ENCODE results near the gene OPA3. TPM values are rescaled to one million over a fixed set of nuclear protein-coding genes. Genes with fewer than 3 reads are reported as not detected.

Gene OPA3
- total RNA-seq, 2 donors from 2014 or later: 10.3 to 12.6 TPM

GRCh38 chr19:45569619-45570421, 14.8 kb downstream of the OPA3 start:
- DNase-seq (peak; percentile 65 to 74), ATAC-seq (replicated peaks in 1 of 2) (peak; percentile 64)
- Mint-ChIP-seq H3K27me3 (ENCODE audit: low read depth) (no peaks in the 10 kb centered on the region), H3K4me1 (ENCODE audit: low read depth) (peaks cover 11% of the 10 kb centered on the region), H3K9me3 (no peaks in the 10 kb centered on the region), H3K27ac (peak overlapping the region; percentile 41), H3K36me3 (ENCODE audit: insufficient read depth in 2 of 2) (no peaks in the 10 kb centered on the region), H3K4me3 (no peak overlapping the region)

- Mint-ChIP-seq H3K27ac (no peak overlapping the region), H3K4me3 (no peak overlapping the region), H3K9me3 (no peaks in the 10 kb centered on the region), H3K36me3 (ENCODE audit: insufficient read depth in 2 of 2) (no peaks in the 10 kb centered on the region), H3K27me3 (ENCODE audit: low read depth) (no peaks in the 10 kb centered on the region), H3K4me1 (ENCODE audit: low read depth) (peaks cover 18% of the 10 kb centered on the region)
- no peak for ATAC-seq (replicated peaks in 1 of 2)
- no peak for DNase-seq
Measured at GRCh38 chr19:45568732-45569131, 15.9 kb downstream of the OPA3 start.

GRCh38 chr19:45567609-45568008, 17.0 kb downstream of the OPA3 start:
- ATAC-seq (replicated peaks in 1 of 2) (no peak), DNase-seq (no peak)
- H3K9me3 Mint-ChIP-seq: no peaks in the 10 kb centered on the region
- H3K4me3 Mint-ChIP-seq: no peak overlapping the region
- no peaks in the 10 kb centered on the region for H3K27me3 Mint-ChIP-seq (ENCODE audit: low read depth)
- H3K36me3 Mint-ChIP-seq (ENCODE audit: insufficient read depth in 2 of 2): no peaks in the 10 kb centered on the region
- peaks cover 27% of the 10 kb centered on the region for H3K4me1 Mint-ChIP-seq (ENCODE audit: low read depth)
- no peak overlapping the region for H3K27ac Mint-ChIP-seq

GRCh38 chr19:45564131-45564780, 20.3 kb downstream of the OPA3 start:
- Mint-ChIP-seq H3K27ac (peak overlapping the region; percentile 87), H3K4me1 (ENCODE audit: low read depth) (peaks cover 17% of the 10 kb centered on the region), H3K27me3 (ENCODE audit: low read depth) (no peaks in the 10 kb centered on the region), H3K9me3 (no peaks in the 10 kb centered on the region), H3K4me3 (peak overlapping the region in 1 of 2 donors; percentile 27), H3K36me3 (ENCODE audit: insufficient read depth in 2 of 2) (peaks cover 0 to 2% of the 10 kb centered on the region in 2 donors)
- DNase-seq: no peak
- ATAC-seq (replicated peaks in 1 of 2): no peak

- no peak overlapping the region for H3K4me3 Mint-ChIP-seq
- DNase-seq (no peak), ATAC-seq (replicated peaks in 1 of 2) (no peak)
- peaks cover 0 to 2% of the 10 kb centered on the region in 2 donors for H3K36me3 Mint-ChIP-seq (ENCODE audit: insufficient read depth in 2 of 2)
- no peaks in the 10 kb centered on the region for H3K9me3 Mint-ChIP-seq
- no peak overlapping the region for H3K27ac Mint-ChIP-seq
- peaks cover 29% of the 10 kb centered on the region for H3K4me1 Mint-ChIP-seq (ENCODE audit: low read depth)
- H3K27me3 Mint-ChIP-seq (ENCODE audit: low read depth): no peaks in the 10 kb centered on the region
Measured at GRCh38 chr19:45560686-45561085, 23.9 kb downstream of the OPA3 start.

GRCh38 chr19:45560038-45560437, 24.6 kb downstream of the OPA3 start:
- H3K4me1 Mint-ChIP-seq (ENCODE audit: low read depth): peaks cover 29% of the 10 kb centered on the region
- H3K4me3 Mint-ChIP-seq: no peak overlapping the region
- no peak overlapping the region for H3K27ac Mint-ChIP-seq

GRCh38 chr19:45558399-45558878, 26.2 kb downstream of the OPA3 start:
- Mint-ChIP-seq H3K36me3 (ENCODE audit: insufficient read depth in 2 of 2) (peaks cover 0 to 2% of the 10 kb centered on the region in 2 donors), H3K27ac (no peak overlapping the region), H3K4me1 (ENCODE audit: low read depth) (peaks cover 21% of the 10 kb centered on the region), H3K9me3 (no peaks in the 10 kb centered on the region), H3K27me3 (ENCODE audit: low read depth) (no peaks in the 10 kb centered on the region), H3K4me3 (no peak overlapping the region)
- ATAC-seq (replicated peaks in 1 of 2) (peak; percentile 99 to 100), DNase-seq (peak; percentile 75 to 80)

More at GRCh38 chr19:45560038-45560437, 24.6 kb downstream of the OPA3 start:
- DNase-seq (no peak), ATAC-seq (replicated peaks in 1 of 2) (no peak)
- no peaks in the 10 kb centered on the region for H3K9me3 Mint-ChIP-seq
- peaks cover 0 to 2% of the 10 kb centered on the region in 2 donors for H3K36me3 Mint-ChIP-seq (ENCODE audit: insufficient read depth in 2 of 2)
- no peaks in the 10 kb centered on the region for H3K27me3 Mint-ChIP-seq (ENCODE audit: low read depth)

- Mint-ChIP-seq H3K9me3 (no peaks in the 10 kb centered on the region), H3K4me1 (ENCODE audit: low read depth) (peaks cover 12% of the 10 kb centered on the region), H3K4me3 (no peak overlapping the region), H3K36me3 (ENCODE audit: insufficient read depth in 2 of 2) (peaks cover 0 to 2% of the 10 kb centered on the region in 2 donors), H3K27ac (no peak overlapping the region), H3K27me3 (ENCODE audit: low read depth) (no peaks in the 10 kb centered on the region)
- ATAC-seq (replicated peaks in 1 of 2) (no peak), DNase-seq (no peak)
Measured at GRCh38 chr19:45556835-45557234, 27.8 kb downstream of the OPA3 start.

GRCh38 chr19:45554481-45554880, 30.1 kb downstream of the OPA3 start:
- Mint-ChIP-seq H3K27me3 (ENCODE audit: low read depth) (no peaks in the 10 kb centered on the region), H3K4me3 (no peak overlapping the region), H3K9me3 (no peaks in the 10 kb centered on the region), H3K36me3 (ENCODE audit: insufficient read depth in 2 of 2) (no peaks in the 10 kb centered on the region), H3K27ac (no peak overlapping the region), H3K4me1 (ENCODE audit: low read depth) (peaks cover 12% of the 10 kb centered on the region)
- no peak for ATAC-seq (replicated peaks in 1 of 2)
- no peak for DNase-seq

GRCh38 chr19:45553464-45553863, 31.1 kb downstream of the OPA3 start:
- Mint-ChIP-seq H3K4me1 (ENCODE audit: low read depth) (peaks cover 5% of the 10 kb centered on the region), H3K36me3 (ENCODE audit: insufficient read depth in 2 of 2) (no peaks in the 10 kb centered on the region), H3K9me3 (no peaks in the 10 kb centered on the region), H3K4me3 (no peak overlapping the region), H3K27ac (no peak overlapping the region), H3K27me3 (ENCODE audit: low read depth) (no peaks in the 10 kb centered on the region)
- no peak for DNase-seq
- no peak for ATAC-seq (replicated peaks in 1 of 2)

- H3K4me1 Mint-ChIP-seq (ENCODE audit: low read depth): no peaks in the 10 kb centered on the region
- no peaks in the 10 kb centered on the region for H3K27me3 Mint-ChIP-seq (ENCODE audit: low read depth)
- H3K4me3 Mint-ChIP-seq: no peak overlapping the region
- ATAC-seq (replicated peaks in 1 of 2) (no peak), DNase-seq (no peak)
- no peaks in the 10 kb centered on the region for H3K9me3 Mint-ChIP-seq
- H3K27ac Mint-ChIP-seq: no peak overlapping the region
- no peaks in the 10 kb centered on the region for H3K36me3 Mint-ChIP-seq (ENCODE audit: insufficient read depth in 2 of 2)
Measured at GRCh38 chr19:45547965-45548609, 36.5 kb downstream of the OPA3 start.

- H3K9me3 Mint-ChIP-seq: no peaks in the 10 kb centered on the region
- ATAC-seq (replicated peaks in 1 of 2): no peak
- DNase-seq: no peak
- H3K27ac Mint-ChIP-seq: no peak overlapping the region
- no peaks in the 10 kb centered on the region for H3K36me3 Mint-ChIP-seq (ENCODE audit: insufficient read depth in 2 of 2)
- H3K27me3 Mint-ChIP-seq (ENCODE audit: low read depth): no peaks in the 10 kb centered on the region
- no peaks in the 10 kb centered on the region for H3K4me1 Mint-ChIP-seq (ENCODE audit: low read depth)
- no peak overlapping the region for H3K4me3 Mint-ChIP-seq
Measured at GRCh38 chr19:45547211-45547770, 37.3 kb downstream of the OPA3 start.

- Mint-ChIP-seq H3K4me1 (ENCODE audit: low read depth) (no peaks in the 10 kb centered on the region), H3K27ac (no peak overlapping the region), H3K27me3 (ENCODE audit: low read depth) (no peaks in the 10 kb centered on the region), H3K4me3 (no peak overlapping the region), H3K36me3 (ENCODE audit: insufficient read depth in 2 of 2) (peaks cover 2 to 3% of the 10 kb centered on the region in 2 donors), H3K9me3 (peaks cover 0 to 3% of the 10 kb centered on the region in 2 donors)
- DNase-seq: no peak
- ATAC-seq (replicated peaks in 1 of 2): no peak
Measured at GRCh38 chr19:45542234-45542668, 42.4 kb downstream of the OPA3 start.
